Epidermal melanocyte (primary cell): Measurements from ENCODE around the gene HPCAL1.
A peak's percentile ranks its signal among the peaks of the same experiment; 100 is the strongest.

Experiments
- DNase-seq: peaks from one replicate; pipeline ENCODE4 v3.0.0; 2011; ENCODE audit warnings: low spot score; ENCODE audit not compliant: insufficient read length

HPCAL1 gene

GRCh38 chr2:10269291-10269690, 33.4 kb upstream of the HPCAL1 start:
- DNase-seq: no peak

- DNase-seq: no peak
Measured at GRCh38 chr2:10269711-10270610, 32.7 kb upstream of the HPCAL1 start.

GRCh38 chr2:10271509-10271908, 31.2 kb upstream of the HPCAL1 start:
- no peak for DNase-seq

- DNase-seq: no peak
Measured at GRCh38 chr2:10271946-10272345, 30.8 kb upstream of the HPCAL1 start.

- DNase-seq: no peak
Measured at GRCh38 chr2:10272464-10272863, 30.2 kb upstream of the HPCAL1 start.

- no peak for DNase-seq
Measured at GRCh38 chr2:10273215-10274175, 29.2 kb upstream of the HPCAL1 start.

GRCh38 chr2:10274376-10274775, 28.3 kb upstream of the HPCAL1 start:
- no peak for DNase-seq

- no peak for DNase-seq
Measured at GRCh38 chr2:10274983-10275802, 27.5 kb upstream of the HPCAL1 start.

GRCh38 chr2:10276481-10277292, 26.0 kb upstream of the HPCAL1 start:
- DNase-seq: no peak

- DNase-seq: no peak
Measured at GRCh38 chr2:10277293-10278028, 25.2 kb upstream of the HPCAL1 start.

GRCh38 chr2:10278029-10278762, 24.5 kb upstream of the HPCAL1 start:
- DNase-seq: peak; percentile 89

- no peak for DNase-seq
Measured at GRCh38 chr2:10278763-10279471, 23.8 kb upstream of the HPCAL1 start.

- no peak for DNase-seq
Measured at GRCh38 chr2:10279472-10279870, 23.2 kb upstream of the HPCAL1 start.

GRCh38 chr2:10279946-10280463, 22.7 kb upstream of the HPCAL1 start:
- DNase-seq: no peak

GRCh38 chr2:10281891-10282290, 20.8 kb upstream of the HPCAL1 start:
- no peak for DNase-seq

GRCh38 chr2:10282611-10283105, 20.0 kb upstream of the HPCAL1 start:
- DNase-seq: no peak

GRCh38 chr2:10283106-10284062, 19.3 kb upstream of the HPCAL1 start:
- DNase-seq: peak; percentile 65
